NOMO-1 (cell line): ENCODE measurements around the gene DNAJC13.
A peak's percentile ranks its signal among the peaks of the same experiment; 100 is the strongest.
"Not testable (repeated sequence)": the region's sequence is repeated elsewhere in the genome, so short reads cannot be mapped to it uniquely, and the experiment has no call there.

Experiments used
- DNase-seq, 2 experiments: peaks; one replicate each; lab custom pipeline; 2025; ENCODE audit not compliant: unreplicated experiment in 2 of 2; lab: John Stamatoyannopoulos, UW

The DNAJC13 gene, protein sequence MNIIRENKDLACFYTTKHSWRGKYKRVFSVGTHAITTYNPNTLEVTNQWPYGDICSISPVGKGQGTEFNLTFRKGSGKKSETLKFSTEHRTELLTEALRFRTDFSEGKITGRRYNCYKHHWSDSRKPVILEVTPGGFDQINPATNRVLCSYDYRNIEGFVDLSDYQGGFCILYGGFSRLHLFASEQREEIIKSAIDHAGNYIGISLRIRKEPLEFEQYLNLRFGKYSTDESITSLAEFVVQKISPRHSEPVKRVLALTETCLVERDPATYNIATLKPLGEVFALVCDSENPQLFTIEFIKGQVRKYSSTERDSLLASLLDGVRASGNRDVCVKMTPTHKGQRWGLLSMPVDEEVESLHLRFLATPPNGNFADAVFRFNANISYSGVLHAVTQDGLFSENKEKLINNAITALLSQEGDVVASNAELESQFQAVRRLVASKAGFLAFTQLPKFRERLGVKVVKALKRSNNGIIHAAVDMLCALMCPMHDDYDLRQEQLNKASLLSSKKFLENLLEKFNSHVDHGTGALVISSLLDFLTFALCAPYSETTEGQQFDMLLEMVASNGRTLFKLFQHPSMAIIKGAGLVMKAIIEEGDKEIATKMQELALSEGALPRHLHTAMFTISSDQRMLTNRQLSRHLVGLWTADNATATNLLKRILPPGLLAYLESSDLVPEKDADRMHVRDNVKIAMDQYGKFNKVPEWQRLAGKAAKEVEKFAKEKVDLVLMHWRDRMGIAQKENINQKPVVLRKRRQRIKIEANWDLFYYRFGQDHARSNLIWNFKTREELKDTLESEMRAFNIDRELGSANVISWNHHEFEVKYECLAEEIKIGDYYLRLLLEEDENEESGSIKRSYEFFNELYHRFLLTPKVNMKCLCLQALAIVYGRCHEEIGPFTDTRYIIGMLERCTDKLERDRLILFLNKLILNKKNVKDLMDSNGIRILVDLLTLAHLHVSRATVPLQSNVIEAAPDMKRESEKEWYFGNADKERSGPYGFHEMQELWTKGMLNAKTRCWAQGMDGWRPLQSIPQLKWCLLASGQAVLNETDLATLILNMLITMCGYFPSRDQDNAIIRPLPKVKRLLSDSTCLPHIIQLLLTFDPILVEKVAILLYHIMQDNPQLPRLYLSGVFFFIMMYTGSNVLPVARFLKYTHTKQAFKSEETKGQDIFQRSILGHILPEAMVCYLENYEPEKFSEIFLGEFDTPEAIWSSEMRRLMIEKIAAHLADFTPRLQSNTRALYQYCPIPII (N-terminal part only)

GRCh38 chr3:132416807-132417694, at the start of gene DNAJC13:
Gene DNAJC13, plus strand, starts transcription at chr3:132417502. Its CDS starts 17,049 bp downstream, at chr3:132434551.
- peak; percentile 97 to 98 for DNase-seq

DNA sequence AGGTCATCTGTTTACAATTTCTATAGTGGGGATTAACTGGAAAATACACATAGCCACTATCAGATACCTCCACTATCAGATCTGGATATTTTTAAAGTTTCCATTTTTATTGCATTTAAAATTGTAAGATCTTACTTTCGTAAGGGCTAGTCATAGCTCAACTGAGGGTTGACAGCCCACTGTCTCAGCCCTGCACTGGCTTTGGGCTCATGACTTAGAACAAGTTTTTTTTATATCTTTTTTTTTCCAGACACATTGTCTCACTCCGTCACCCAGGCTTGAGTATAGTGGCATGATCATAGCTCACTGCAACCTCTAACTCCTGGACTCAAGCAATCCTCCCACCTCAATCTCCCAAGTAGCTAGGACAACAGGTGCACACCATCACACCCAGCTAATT, 48.8 kb upstream of the DNAJC13 start:
- DNase-seq, result no peak

- no peak for DNase-seq
Observed at GRCh38 chr3:132368962-132369361, 48.3 kb upstream of the DNAJC13 start.

DNA sequence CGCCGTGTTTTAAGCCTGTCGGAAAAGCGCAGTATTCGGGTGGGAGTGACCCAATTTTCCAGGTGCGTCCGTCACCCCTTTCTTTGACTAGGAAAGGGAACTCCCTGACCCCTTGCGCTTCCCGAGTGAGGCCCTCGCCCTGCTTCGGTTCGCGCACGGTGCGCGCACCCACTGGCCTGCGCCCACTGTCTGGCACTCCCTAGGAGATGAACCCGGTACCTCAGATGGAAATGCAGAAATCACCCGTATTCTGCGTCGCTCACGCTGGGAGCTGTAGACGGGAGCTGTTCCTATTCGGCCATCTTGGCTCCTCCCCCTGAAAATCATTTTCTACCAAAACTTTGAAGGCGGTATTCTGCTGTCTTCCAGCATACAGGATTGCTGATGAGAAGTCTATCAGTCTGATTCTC, 40.4 kb upstream of the DNAJC13 start:
- DNase-seq, result not testable (repeated sequence)

DNA sequence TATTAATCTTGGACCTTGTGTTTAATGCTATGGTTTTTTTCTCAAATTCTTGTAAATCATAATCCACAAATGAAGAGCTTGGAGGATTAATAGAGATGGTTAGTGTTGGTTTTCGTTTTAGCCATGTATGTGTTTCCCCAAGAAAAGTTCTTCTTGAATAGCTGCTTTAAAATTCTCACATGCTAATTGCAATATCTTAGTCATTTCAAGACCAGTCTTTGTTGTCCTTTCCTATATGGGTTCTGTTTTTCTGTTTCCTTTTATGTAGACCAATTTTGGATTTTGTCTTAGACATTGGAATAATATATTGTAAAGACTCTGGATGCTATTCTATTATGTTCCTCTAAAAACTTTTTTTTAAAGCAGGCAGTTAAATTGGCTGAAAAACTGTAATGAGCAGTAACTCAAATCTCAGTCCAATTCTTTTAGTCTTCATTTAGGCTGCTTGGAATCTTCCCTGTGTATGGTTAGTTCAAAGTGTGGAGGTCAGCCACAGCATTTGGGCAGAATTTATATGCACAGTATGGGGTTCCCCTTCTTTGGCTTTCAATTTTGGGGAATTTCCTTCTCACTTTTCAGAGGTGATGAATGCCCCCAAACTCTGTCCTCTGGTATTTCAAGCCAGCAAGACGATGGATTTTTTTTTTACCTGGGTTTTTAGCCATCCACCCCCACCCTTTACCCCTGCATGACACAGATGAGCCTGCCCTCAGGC, 39.1 kb upstream of the DNAJC13 start:
- DNase-seq, result no peak

DNA sequence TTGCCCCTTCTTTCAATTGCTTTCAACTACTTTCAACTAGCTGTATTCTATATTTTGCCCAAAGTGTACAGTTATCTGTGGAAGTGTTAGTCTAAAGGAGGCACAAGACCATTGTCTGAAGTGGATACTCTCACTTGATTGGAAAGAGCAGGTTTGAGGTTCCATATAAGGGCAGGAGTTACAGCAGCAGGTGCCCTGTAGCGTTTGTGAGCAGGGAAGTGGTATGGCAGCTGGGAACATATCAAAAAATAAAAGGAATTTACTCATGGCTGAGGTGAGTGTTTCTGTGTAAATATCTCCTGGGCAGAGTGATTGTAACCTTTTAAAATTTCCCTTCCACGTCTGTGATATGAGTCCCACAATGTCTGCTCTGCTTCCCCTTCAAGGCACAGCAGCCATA, 38.5 kb upstream of the DNAJC13 start:
- DNase-seq, result no peak

DNA sequence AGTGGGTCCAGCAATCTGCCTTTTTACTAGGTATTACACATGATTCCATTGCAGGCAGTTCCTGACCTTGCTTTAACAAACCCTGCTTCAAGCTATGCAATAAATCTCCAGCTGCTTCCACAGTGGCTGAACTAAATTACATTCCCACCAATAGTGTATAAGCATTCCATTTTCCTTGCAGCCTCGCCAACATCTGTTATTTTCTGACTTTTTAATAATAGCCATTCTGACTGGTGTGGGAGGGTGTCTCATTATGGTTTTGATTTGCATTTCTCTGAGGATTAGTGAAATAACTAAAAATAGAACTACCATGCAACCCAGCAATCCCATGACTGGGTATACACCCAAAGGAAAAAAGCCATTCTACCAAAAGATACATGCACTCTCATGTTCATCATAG, 36.4 kb upstream of the DNAJC13 start:
- DNase-seq, result no peak

DNA sequence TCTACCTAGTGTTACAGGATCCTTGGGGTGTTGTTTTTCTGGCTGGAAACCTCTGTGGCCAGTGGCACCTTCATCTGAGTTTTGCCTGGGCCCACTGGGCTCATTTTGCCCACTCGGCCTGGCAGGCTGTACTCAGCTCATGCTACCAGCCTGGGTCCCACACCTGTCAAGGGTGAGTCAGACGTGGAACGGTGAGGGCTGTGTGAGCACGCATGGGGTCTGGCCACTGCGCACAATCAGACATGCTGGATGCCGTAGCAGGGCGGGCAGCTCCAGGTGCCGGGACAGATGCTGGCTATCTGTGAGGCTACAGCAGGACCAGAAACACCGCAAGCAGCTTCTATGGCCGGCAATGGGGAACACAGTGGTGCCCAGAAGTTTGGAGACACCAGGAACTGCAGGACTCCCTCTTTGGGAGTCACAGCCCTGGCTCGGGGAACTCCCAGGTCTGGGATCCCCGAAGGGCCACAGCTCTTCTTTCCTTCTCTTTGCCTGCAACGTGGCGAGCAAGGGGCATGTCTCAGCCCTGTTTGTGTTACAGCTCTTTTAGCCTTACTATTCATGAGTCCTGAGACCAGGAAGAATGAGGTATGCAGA, 35.9 kb upstream of the DNAJC13 start:
- DNase-seq, result no peak

DNA sequence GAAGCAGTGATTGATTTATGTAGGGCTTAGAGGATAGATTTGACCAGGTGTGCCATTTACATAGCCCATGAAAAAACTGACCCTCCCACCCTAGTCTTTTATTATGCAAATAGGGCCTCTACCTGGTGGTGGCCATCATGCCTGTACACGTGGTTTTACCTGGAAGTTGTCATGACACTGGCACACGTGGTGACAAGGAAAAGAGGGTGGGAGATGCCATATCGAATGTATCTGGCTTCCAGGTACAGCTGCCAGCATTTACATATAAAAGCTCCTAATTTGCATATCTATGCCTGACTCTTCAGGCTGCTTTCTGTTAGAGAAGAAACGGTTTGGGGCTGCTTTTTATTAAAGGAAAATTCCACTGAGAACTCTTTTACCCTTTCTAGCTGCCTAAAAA, 35.0 kb upstream of the DNAJC13 start:
- DNase-seq, result no peak

DNA sequence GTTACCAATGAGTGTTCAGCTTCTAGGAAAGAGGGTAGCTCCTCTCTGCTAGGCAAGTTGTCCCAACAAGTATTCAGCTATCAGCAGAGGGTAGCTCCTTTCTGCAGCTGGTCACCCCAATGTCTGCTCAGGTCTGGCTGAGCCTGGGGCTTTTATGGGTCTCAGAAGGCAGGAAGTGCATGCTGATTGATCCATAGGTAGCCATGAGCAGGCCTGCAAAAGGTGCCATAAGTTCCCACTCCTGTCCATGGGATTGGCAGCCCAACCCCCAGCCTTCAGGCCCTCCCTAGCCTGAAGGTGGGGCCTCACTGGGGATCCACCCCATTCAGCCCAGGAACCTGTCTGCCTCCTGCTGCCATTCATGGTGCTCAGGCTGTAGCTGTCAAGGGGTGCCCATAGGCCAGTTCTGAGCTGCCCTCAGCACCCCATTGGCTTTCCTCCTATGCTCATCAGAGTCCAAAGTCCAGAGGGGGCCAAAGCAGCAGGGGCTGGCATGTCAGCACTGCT, 34.6 kb upstream of the DNAJC13 start:
- no peak for DNase-seq

GRCh38 chr3:132386259-132386658, 31.0 kb upstream of the DNAJC13 start:
- peak; percentile 24 to 41 for DNase-seq

- DNase-seq, result not testable (repeated sequence)
Observed at GRCh38 chr3:132392675-132393074, 24.6 kb upstream of the DNAJC13 start.

GRCh38 chr3:132394320-132394719, 23.0 kb upstream of the DNAJC13 start:
- no peak for DNase-seq

DNA sequence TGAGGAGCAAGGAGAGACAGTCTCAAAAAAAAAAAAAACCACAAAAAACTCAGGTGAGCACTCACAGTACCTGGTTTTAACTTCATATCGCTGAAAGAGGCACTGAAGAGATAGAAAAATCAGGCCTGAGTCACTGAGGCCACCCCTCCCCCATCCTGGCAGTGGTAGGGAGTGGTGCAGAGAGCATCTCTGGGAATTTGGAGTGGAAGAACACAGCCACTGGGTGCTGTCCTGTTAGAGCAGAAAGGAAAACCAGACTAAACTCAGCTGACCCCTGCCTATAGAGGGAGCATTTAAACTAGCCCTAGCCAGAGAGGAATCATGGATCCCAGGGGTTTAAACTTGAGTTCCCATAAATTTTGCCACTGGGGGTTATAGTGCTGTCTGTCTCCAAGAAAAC, 22.2 kb upstream of the DNAJC13 start:
- DNase-seq, result no peak

- DNase-seq, result no peak
Observed at GRCh38 chr3:132396255-132396654, 21.0 kb upstream of the DNAJC13 start.

DNA sequence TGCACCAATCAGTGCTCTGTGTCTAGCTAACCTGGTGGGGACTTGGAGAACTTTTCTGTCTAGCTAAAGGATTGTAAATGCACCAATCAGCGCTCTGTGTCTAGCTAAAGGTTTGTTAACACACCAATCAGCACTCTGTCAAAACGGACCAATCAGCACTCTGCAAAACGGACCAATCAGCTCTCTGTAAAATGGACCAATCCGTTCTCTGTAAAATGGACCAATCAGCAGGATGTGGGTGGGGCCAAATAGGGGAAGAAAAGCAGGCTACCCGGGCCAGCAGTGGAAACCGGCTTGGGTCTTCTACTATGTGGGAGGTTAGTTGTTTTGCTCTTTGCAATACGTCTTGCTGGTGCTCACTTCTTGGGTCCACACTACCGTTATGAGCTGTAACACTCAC, 20.5 kb upstream of the DNAJC13 start:
- not testable (repeated sequence) for DNase-seq

GRCh38 chr3:132399054-132399929, 18.0 kb upstream of the DNAJC13 start:
- peak; percentile 52 to 75 for DNase-seq

DNA sequence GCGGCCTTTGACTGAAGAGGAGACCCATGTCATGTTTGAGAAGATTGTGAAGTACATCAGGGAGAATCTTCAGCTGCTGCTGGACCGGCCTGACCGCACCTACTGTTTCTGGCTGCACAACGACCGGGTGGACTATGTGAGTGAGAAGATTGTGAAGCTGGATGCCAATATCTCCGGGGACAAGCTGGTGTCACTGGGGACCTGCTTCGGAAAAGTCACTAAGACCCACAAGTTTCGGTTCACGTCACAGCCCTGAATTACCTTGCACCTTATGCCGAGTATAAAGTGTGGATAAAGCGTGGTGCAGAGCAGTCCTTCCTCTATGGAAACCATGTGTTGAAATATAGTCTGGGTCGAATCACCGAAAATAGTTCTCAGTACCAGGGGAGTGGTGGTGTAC, 16.0 kb upstream of the DNAJC13 start:
- no peak for DNase-seq
